Right renal pelvis (tissue), 4 donors: Measurements from ENCODE around the gene TMEM208. TPM values are rescaled to one million over a fixed set of nuclear protein-coding genes. Genes with fewer than 3 reads are reported as not detected.

ENCODE experiments used
- DNase-seq, 4 donors: peaks; one replicate each; pipeline ENCODE4 v3.0.0-alpha.2; 2013; ENCODE audit warnings: low read depth in 4 of 4, low spot score in 3 of 4, missing footprints in 1 of 4
- polyA plus RNA-seq, 4 donors: library from polyadenylated mRNA; unstranded; fragments of 120-200 nt; gene quantifications; one replicate each; pipeline ENCODE4 v1.2.1, GENCODE V29; 2013; ENCODE audit not compliant: insufficient read length in 4 of 4

The TMEM208 gene
- polyA plus RNA-seq, 4 donors, result 40.3 to 50.6 (median 41.4) TPM

DNA sequence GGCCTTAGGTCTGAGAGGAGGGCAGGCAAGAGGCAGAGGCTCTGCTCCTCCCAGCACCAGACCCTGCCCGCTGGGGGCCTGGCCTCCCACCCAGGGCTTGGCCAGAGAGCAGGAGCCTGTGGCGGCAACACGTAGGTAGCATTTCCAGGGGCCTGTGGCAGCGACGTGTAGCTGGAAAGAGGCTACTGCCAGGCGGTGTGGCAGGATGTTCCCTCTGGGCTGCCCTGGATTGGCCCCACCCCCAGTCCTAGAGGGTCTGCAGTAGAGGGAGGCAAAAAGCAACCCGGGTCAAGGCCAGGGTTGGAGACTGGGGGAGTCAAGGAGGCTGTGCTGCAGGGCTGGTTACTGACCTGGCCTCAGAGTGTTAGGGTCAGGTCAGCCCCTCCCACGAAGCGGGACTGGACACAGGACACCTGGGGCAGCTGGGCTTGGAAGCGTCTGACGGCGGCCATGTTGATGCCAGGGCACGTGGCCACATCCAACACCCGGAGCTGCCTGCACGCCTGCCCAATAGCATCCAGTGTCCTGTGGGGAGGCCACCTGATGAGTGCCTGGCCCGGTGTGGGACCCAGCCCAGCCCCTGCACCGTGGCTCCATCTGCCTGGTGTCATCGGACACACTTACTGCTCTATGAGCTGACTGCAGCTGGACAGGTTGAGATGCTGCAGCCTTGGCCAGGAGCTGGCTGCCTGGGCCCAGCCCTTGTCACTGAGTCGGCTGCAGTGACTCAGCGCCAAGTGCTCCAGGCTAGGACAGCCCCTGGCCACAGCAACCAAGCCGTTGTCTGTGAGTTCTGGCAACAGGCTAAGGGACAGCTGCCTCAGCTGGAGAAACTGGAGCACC, 19.5 kb upstream of the TMEM208 start:
- DNase-seq, result no peak

DNA sequence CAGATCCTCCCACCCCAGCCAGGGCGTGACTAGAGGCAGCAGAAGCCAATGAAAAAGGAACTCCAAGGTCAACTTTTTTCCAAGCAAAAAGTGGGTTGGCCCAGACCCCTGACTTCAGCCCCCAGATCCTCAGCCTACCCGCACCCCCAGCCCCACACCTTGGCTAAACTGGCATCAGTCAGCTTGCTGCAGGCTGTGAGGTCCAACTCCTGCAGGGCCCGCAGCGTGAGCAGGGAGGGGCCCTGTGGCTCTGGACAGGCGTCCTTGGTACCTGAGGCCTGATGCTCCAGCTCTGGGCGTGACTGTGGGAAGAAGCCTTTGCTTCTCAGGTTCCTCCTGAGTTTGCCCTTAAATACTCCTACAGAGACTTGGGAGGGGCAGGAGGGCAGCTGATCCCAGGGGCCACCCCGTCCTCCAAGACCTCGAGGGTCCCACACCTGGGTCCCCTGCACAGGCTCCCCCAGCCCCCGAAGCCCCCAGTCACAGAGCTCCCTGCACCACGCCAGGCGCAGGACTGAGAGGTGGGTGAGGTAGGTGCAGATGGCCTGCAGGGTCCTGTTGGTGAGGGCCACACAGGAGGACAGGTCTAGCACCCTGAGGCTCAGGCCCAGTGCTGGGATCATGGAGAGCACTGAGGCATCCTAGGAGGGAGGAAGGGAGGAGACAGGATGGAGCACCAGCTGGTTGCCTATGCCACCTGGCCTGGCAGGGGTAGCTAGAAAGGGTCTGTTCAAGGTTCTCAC, 18.6 kb upstream of the TMEM208 start:
- no peak for DNase-seq

DNA sequence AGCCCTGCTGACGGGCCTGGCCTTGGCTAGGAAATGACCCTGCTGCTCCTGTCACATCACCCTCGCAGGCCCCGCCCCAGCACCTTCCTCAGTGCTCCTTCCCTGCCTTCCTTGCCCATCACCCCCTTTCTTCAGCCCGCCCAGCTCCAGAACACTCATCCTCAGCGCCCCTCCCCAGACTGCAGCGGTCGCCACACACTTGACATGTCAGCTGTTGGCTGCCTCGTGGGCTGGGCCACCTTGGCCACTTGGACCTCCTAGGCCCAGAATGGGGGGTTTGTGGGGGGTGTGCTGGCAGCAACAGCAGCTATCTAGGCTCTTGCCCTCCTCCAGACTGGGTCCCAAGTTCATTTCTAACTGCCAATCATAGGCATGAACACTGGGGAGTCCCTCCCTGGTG, 17.4 kb upstream of the TMEM208 start:
- no peak for DNase-seq

DNA sequence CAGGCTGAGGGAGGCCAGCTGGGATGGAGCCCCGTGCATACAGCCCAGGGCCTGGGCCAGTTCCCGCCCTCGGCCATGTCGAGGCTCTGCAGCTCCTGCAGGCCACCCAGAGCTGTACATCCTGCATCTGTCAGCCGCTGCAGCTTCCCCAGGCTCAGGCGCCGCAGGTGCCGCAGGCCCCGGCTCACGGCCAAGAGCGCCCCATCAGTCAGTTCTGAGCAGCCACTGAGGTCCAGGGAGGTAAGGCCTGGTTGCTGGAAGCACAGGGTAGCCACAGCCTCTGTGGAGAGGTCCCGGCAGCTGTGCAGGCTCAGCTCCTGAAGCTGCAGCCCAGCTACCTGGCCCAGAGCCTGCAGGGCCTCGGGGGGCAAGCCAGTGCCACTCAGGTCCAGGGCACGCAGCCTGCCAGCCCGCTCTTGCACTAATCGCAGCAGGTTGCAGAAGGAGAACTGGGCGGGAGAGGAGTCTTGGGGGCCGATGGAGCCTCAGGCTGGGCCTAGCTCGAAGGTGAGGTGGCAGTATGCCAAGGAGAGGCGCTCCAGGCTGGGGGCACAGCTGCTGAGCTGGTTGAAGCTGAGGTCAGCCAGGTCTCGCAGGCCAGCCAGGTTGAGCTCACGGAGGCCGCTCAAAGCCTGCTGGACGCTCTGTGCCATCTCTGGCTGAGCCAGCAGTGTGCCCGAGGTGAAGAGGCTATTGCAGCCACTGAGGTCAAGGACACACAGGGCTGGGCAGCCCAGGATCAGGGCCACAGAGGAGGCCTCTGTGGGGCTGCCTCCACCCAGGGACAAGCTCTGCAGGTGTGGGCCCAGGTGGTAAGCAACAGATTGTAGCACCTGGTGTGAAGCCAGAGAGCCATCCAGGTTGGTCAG, 16.6 kb upstream of the TMEM208 start:
- no peak for DNase-seq

DNA sequence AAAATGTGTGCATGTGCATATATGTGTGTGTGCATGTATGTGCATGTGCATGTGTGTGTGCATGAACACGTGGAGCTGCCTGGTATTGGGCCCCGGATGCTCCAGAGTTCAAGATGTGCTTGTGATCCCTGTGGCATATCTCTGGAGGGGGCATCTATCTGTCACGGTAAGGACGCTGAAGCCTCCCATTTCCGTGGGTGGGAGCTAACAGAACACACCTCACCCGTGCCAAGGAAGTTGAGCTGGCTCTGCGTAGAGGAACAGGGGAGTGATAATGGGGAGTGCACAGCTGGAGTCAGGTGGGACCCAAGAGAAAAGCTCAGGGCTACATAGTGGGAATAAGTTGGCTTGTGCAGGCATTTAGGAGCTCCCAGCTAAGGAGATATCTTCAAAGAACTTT, 15.3 kb upstream of the TMEM208 start:
- DNase-seq, result no peak

DNA sequence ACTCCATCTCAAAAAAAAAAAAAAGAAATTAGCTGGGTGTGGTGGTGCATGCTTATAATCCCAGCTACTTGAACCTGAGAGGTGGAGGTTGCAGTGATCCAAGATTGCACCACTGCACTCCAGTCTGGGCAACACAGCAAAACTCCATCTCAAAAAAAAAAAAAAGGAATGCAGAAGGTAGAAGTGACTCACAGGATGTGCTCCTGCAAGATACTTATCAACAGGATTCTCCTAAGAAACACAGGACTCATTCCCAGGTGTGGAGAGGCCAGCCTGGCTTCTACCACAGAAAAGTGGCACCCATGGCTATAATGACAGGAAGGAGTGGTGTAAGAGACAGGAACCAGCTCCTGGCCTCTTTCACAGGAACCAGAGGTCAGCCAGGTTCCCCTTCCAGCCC, 14.2 kb upstream of the TMEM208 start:
- DNase-seq, result no peak

DNA sequence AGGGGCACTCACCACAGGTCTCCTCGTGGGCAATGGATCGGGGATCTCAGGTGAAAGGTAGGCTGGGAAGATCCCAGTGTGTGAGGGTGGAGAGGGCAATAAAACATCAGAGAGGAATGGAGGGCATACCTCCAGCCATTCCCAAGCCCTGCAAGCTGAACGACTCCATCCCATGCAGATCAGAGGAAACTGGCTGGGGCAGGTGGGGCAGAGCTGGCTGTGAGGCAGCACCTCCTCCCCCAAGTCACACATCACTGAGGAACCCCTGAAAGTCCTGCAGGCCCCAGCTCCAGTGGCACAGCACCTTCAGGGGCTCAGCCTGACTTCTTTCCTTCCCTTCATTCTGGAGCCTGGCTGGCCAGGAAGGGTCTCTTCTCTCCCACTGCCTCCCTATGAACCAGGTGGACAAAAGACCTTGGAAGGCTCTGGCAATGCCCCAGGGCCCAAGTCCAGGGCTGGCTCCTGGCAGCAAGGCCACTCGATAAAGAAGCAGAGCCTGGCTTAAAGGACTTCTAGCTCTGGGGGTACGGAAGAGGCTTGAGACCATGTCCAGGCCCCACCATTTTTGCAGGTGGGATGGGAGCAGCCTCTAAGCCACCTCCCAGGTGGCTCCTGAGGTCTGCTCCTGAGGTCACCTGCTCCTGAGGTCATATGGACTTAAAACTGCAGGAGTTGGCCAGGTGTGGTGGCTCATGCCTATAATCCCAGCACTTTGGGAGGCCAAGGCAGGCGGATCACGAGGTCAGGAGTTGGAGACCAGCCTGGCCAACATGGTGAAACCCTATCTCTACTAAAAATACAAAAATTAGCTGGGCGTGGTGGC, 13.5 kb upstream of the TMEM208 start:
- DNase-seq, result no peak

DNA sequence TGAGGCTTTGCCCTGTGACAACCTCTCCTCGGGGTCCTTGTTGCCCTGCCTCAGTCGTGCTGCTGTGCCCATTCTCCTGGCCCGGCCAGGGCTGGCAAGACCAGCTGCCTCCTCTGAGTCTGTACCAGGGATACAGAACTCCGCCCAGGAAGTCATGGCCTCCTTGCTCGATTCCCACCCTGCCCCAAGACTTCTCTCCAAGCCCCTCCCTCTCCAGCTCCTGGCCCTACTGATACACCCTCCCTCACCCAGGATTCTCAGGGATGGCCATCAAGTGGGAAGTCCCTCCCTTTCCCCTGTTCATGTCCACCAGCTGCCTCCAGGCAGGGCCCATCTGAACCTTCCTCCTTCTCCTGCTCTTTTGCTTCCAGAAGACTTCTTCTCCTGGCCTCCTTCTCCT, 11.2 kb upstream of the TMEM208 start:
- DNase-seq, result no peak

DNA sequence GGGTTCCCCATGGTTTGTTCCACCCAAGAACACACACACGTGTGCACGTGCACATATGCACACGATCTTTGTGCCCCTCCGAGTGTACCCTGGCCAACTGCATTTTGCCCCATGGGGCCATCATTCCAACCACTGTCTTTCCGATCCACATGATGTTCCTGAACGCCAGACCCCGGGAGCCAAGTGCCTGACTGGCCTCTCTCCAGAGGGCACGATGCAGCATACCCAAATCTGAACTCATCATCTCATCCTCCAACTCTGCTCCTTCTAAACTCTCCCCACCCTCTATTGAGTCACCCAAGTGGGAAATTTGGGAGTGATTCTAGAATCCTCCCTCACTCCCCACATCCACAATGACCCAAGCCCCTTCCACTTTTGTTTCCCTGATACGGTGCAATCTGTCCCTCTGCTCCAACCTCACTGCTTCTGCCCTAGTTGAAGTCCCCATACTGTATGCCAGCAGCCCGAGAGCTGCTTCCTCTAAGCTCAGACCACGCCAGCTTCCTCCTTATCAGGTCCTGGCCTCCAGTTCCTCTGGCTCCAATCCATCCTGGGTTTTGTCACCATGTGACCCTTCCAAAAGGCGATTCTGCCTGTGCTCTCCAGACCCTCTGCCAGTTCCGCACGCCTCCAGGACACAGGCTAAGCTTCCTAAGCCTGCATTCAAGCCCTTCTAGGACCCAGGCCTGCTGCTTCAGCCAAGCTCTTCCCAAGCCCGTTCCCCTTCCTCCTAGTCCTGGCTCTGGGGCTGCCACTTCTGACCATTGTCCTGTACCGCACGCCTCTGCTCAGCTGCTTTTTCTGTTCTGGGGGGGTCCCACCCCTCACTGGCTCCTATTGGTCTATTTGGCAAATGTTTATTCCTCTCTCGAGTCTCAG, 10.1 kb upstream of the TMEM208 start:
- no peak for DNase-seq

DNA sequence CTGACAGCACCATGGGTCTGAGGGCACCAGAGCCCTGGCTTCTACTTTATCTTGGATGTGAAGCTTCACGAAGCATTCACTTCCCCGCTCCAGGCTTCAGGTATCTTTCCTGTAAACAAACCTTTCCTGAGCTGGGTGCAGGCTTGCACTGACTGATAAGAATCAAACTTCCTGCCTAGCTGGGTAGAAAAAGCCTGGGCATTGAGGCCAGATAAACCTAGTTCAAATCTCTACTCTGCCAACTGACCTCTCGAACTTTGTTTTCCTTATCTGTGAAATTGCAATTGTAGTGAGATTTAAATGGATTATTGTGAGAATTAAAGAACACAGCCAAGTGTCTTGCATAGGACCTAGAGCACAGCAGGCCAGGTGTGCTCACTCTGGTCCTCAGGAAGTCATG, 2.9 kb upstream of the TMEM208 start:
- no peak for DNase-seq

DNA sequence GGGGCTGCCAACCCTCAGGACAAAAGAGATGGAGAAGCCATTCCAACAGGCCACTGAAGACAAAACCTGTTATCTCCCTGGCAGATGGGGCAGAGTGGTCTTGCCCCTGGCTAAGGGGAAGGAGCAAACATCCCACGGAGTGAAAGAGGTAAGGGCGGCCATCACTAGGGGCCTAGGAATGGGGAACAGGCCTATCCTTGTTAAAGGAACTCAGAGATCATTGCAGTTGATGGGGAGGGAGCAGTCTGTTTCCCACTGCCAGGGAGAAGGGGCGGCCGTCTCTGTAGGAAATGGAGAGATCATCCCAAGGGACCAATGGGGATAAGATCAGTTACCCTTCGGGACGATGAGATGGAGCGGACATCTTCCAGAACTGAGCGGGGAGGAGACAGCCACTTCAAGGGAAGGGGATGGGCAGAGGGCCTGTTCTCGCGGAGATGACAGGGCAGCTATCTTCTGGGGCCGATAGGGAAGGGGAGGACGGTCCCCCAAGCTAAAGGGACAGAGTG, 581 bp upstream of the TMEM208 start:
- no peak for DNase-seq

DNA sequence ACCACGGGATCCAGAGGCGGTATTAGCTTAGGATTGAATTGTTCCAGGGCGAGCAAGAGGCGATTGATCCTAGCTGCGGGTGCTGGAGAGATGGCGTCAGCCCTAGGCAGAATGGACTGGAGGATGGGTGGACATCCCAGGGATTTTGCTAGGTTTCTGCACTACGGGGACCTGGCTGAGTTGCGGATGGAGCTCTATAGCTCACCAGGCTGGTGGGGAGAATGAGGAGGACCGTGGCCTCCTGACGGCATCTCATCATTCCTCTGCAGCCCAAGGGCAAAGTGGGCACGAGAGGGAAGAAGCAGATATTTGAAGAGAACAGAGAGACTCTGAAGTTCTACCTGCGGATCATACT, 614 bp downstream of the TMEM208 start:
- DNase-seq, result no peak

DNA sequence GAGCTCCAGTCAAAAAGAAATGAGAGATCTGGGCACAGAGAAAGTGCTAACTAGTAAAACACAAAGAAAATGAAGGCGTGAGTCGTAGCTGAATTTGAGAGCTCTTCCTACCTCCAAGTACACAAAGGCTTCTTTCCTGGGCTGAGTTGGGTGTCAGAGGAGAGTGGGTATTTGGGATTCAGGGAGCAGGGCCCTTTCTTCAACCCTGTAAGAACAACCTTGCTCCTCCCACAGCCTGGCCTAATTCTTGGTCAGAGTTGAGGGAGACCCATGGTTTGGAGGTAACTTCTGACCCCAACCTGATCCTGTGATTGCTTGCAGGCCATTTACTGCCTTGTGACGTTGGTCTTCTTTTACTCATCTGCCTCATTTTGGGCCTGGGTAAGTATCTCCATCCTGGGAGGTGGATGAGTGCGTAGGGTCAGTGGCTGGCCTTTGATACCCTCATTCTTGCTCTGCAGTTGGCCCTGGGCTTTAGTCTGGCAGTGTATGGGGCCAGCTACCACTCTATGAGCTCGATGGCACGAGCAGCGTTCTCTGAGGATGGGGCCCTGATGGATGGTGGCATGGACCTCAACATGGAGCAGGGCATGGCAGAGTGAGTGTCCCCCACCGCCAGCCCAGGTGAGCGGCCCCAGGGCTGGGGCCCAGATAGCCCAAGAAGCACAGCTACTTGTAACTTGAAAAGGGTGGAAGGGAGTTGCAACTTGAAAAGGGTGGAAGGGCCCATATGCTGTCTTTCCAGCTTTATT, 1.3 kb downstream of the TMEM208 start:
- DNase-seq, result no peak

DNA sequence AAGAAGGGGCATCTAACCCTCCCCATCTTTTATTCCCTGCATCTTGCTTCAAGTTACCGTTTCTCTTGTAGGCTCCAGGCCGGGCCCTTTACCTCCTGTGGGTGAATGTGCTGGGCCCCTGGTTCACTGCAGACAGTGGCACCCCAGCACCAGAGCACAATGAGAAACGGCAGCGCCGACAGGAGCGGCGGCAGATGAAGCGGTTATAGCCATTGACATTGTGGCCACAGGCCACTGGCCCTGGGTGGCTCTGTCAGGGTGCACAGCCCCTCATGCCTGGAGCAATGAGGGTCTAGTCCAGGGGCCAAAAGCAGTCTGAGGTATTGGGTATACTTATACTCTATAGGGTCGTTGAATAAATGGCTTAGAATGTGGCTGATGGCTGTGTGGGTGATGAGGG, 2.0 kb downstream of the TMEM208 start:
- DNase-seq, result no peak

DNA sequence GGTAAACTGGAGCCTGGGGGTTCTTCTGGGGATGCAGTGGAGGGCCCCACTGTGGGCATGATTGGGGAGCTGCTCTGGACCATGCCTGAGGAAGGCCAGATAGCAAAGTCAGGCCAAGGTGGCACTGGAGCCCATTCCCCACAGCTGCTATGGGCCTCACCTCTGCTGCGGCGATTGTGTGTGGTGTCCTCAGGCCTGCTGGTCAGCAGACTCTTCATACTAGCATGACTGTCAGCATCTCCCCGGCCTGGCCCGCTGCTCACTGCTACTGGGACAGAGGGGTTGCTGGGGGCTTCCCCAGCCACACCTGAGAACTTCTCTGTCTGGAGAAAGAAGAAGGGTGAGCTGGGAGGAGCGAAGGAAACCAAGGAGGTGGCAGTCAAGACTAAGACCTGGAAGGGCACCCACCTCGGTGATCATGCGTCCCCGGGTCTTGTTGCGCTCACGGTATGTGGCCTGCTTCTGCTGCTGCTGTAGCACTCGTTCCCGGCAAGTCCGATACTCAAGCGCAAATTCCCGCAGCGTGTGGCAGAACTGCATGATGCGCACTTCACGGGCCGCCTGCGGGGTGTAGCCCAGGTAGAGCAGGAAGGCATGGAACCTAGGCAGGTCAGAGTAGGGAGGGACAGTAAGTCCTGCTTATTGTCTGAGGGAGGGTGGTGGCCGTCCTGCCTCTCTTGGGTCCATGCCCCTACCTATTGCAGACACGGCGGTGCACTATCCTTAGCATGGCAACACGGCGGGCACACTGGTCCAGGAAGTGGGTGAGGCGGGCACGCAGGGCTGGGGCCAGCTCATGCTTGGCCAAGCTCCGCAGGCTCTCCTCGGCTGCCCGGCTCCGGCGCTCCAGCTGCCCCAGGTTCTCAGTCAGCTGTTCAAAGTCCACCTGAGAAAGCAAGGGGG, 3.2 kb downstream of the TMEM208 start:
- DNase-seq, result no peak

DNA sequence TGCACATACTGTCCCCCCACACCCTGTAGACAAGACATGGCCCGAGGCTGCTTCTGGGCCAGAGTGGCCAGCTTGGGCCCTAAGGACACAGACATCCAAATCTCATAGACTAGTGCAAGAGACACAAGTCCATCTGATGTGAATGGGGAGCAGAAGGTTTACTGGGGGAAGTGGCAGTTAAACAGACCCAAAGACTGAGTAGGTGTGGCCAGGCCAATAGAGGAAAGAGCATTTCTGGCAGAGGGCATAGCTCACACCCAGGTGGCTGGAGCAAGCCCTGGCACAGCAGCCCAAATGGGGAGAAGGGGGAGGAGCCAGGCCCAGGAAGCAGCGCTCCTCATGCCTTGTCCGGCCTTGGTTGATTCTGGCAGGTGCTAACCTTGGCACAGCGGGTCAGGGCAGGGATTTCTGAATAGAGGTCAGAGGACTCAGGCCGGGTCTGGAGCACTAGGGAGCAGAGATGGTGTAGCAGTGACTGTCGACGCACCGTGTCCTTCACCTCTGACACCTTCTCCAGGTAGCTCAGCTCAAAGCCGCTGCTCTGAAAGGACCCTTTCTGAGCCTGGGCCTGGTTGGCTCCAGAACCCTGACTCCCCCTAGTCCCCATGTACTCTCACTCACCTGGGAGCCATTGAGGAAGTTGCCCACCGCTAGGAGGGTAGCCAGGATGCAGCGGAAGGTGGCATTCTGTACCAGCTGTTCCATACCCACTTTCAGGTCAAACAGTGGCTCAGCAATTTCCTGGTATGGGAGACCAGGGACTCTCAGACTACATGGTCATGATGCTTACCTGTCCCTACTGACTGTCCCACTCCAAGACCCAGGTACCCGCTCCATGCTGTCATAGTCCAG, 4.1 kb downstream of the TMEM208 start:
- no peak for DNase-seq

DNA sequence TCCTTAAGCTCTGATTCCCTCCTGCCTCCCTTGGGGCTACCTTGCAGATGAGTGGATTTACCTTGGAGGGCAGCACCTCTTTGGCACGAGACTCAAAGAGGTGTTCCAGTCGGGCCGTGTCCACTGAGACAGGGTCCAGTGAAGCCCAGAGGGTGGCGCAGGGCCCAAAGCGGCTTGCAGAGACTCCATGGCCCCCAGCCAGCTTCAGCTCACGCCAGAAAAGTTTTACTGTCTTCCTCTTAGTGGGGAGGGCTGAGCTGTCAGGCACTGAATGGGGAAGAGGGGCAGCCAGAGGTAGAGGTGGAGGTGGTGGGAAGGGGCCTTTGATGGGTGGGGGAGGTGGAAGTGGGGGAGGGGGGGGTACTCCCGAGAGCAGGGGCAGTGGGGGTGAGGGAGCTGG, 6.7 kb downstream of the TMEM208 start:
- DNase-seq, result no peak
